Mesenchymal stem cell (in vitro differentiated cells and primary cell): ENCODE data around the gene VPS37B.

Source experiments
- DNase-seq: peaks from one replicate; pipeline ENCODE4 v3.0.0-alpha.2; 2013
- H2AFZ ChIP-seq: one replicate; pipeline ENCODE4 v1.6.1; 2013; ENCODE audit warnings: low read depth, mild to moderate bottlenecking, control low read depth, inconsistent platforms, low read length, moderate library complexity
- H2AK5ac ChIP-seq: 2 replicates; pipeline ENCODE4 v1.6.1; 2013; ENCODE audit warnings: low read length, moderate library complexity, mild to moderate bottlenecking, inconsistent platforms; ENCODE audit not compliant: severe bottlenecking
- H2BK120ac ChIP-seq: one replicate; pipeline ENCODE4 v1.6.1; 2013; ENCODE audit warnings: low read depth, mild to moderate bottlenecking, inconsistent platforms, low read length, moderate library complexity
- H2BK12ac ChIP-seq, 2 experiments: one replicate each; pipeline ENCODE4 v1.6.1; 2013; ENCODE audit warnings: inconsistent platforms in 2 of 2, low read length in 2 of 2, mild to moderate bottlenecking in 2 of 2, moderate library complexity in 2 of 2, control low read depth in 1 of 2
- H2BK15ac ChIP-seq: one replicate; pipeline ENCODE4 v1.6.1; 2013; ENCODE audit warnings: mild to moderate bottlenecking, low read depth, inconsistent platforms; ENCODE audit not compliant: poor library complexity, severe bottlenecking
- H2BK5ac ChIP-seq: 2 replicates; pipeline ENCODE4 v1.6.1; 2013; ENCODE audit warnings: low read depth, mild to moderate bottlenecking, low read length, control low read depth, inconsistent platforms; ENCODE audit not compliant: poor library complexity, severe bottlenecking
- H3K14ac ChIP-seq, 2 experiments: one replicate each; pipeline ENCODE4 v1.6.1; 2013; ENCODE audit warnings: inconsistent platforms in 2 of 2, low read length in 2 of 2, control low read depth in 1 of 2, mild to moderate bottlenecking in 1 of 2, moderate library complexity in 1 of 2
- H3K18ac ChIP-seq, 2 experiments: one replicate each; pipeline ENCODE4 v1.6.1; 2013; ENCODE audit warnings: inconsistent platforms in 2 of 2, low read length in 2 of 2, control low read depth in 1 of 2, low read depth in 1 of 2, mild to moderate bottlenecking in 1 of 2
- H3K23ac ChIP-seq, 2 experiments: one replicate each; pipeline ENCODE4 v1.6.1; 2013; ENCODE audit warnings: inconsistent platforms in 2 of 2, low read length in 2 of 2, mild to moderate bottlenecking in 2 of 2, moderate library complexity in 2 of 2, control low read depth in 1 of 2
- H3K27ac ChIP-seq: 2 replicates; pipeline ENCODE4 v1.5.1; 2013; ENCODE audit warnings: mild to moderate bottlenecking, moderate library complexity, low read length, control low read depth, inconsistent platforms; ENCODE audit not compliant: poor library complexity, severe bottlenecking
- H3K27me3 ChIP-seq, 2 experiments: 2 replicates each; pipeline versions ENCODE4 v1.6.1 to v1.7.0; 2013; ENCODE audit warnings: low read length in 2 of 2, mild to moderate bottlenecking in 2 of 2, moderate library complexity in 2 of 2, control low read depth in 1 of 2, inconsistent platforms in 1 of 2; ENCODE audit not compliant: control insufficient read depth in 1 of 2, insufficient read depth in 1 of 2
- H3K36me3 ChIP-seq, 2 experiments: 2 replicates each; pipeline versions ENCODE4 v1.6.1 to v1.7.0; 2013; ENCODE audit warnings: low read length in 2 of 2, control low read depth in 1 of 2, inconsistent platforms in 1 of 2, low read depth in 1 of 2, mild to moderate bottlenecking in 1 of 2; ENCODE audit not compliant: insufficient read depth in 2 of 2, control insufficient read depth in 1 of 2
- H3K4ac ChIP-seq, 2 experiments: one replicate each; pipeline ENCODE4 v1.6.1; 2013; ENCODE audit warnings: inconsistent platforms in 2 of 2, low read length in 2 of 2, mild to moderate bottlenecking in 2 of 2, moderate library complexity in 2 of 2, control low read depth in 1 of 2, low read depth in 1 of 2
- H3K4me1 ChIP-seq: 2 replicates; pipeline ENCODE4 v1.6.1; 2013; ENCODE audit warnings: low read depth, low read length, control low read depth; ENCODE audit not compliant: control insufficient read depth, insufficient read depth
- H3K4me2 ChIP-seq: 2 replicates; pipeline ENCODE4 v1.6.1; 2013; ENCODE audit warnings: low read length, mild to moderate bottlenecking, inconsistent platforms; ENCODE audit not compliant: poor library complexity, severe bottlenecking
- H3K4me3 ChIP-seq, 2 experiments: 2 replicates each; pipeline versions ENCODE4 v1.5.1 to v1.7.0; 2013; ENCODE audit warnings: low read length in 2 of 2, mild to moderate bottlenecking in 2 of 2, control low read depth in 1 of 2, low read depth in 1 of 2; ENCODE audit not compliant: insufficient read depth in 1 of 2
- H3K79me1 ChIP-seq: replicated peaks from 2 replicates; pipeline ENCODE4 v1.6.1; 2013; ENCODE audit warnings: mild to moderate bottlenecking, control low read depth, low read length, inconsistent platforms; ENCODE audit not compliant: poor library complexity, severe bottlenecking
- H3K9ac ChIP-seq: 2 replicates; pipeline ENCODE4 v1.7.0; 2013; ENCODE audit warnings: mild to moderate bottlenecking, low read length, moderate library complexity
- H3K9me3 ChIP-seq: 2 replicates; pipeline ENCODE4 v1.7.0; 2013; ENCODE audit warnings: mild to moderate bottlenecking, low read length; ENCODE audit not compliant: control insufficient read depth
- H4K8ac ChIP-seq: one replicate; pipeline ENCODE4 v1.6.1; 2013; ENCODE audit warnings: inconsistent platforms, mild to moderate bottlenecking, low read length, moderate library complexity
- H4K91ac ChIP-seq: one replicate; pipeline ENCODE4 v1.6.1; 2013; ENCODE audit warnings: mild to moderate bottlenecking, low read length, inconsistent platforms
- WGBS: methylation state at CpG from one replicate; pipeline ENCODE4 v1.1.7; 2013; ENCODE audit warnings: mixed read lengths; 5-methylcytosine and 5-hydroxymethylcytosine counted together

The VPS37B gene

DNA sequence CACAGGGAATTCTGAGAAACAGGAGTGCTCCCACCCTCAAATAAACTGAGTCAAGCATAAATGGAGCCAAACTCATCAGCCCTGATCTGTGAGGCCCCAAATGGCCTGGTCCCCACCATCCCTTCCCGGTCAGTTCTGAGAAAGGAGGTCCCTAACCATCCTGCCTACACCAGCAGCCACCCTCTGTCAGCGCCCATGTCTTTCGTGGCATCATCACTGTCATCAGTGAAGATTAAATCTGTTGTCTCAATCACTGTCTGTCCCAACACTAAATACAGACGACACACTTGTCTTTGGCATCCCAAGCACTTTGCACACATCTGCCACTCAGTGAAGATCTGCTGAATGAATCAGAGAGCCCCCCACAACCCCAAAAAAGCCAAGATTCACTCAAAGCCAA lies 22.4 kb downstream of the VPS37B start:
- Histone ChIP-seq H3K4me1 (peaks cover 31% of the 10 kb centered on the region), H3K79me1 (peaks cover 11% of the 10 kb centered on the region), H3K4me3 (no peak overlapping the region), H3K23ac (no peak overlapping the region), H2AFZ (no peak overlapping the region), H3K18ac (no peak overlapping the region), H2BK15ac (no peak overlapping the region), H4K91ac (no peak overlapping the region), H3K36me3 (peaks cover 20 to 26% of the 10 kb centered on the region in 2 experiments), H2BK12ac (no peak overlapping the region), H3K4me2 (no peak overlapping the region), H3K9me3 (no peaks in the 10 kb centered on the region), H2BK5ac (no peak overlapping the region), H3K27ac (no peak overlapping the region), H2BK120ac (no peak overlapping the region), H3K9ac (no peak overlapping the region), H3K27me3 (no peaks in the 10 kb centered on the region), H3K4ac (no peak overlapping the region), H3K14ac (no peak overlapping the region), H2AK5ac (peak overlapping the region; percentile 27), H4K8ac (no peak overlapping the region)
- no peak for DNase-seq
- over 99% methylated on average over 3 of the region's 4 CpGs for WGBS

GRCh38 chr12:122872815-122873361 lies 23.0 kb downstream of the VPS37B start:
- Histone ChIP-seq H3K18ac (no peak overlapping the region), H3K27me3 (no peaks in the 10 kb centered on the region), H3K36me3 (peaks cover 27 to 33% of the 10 kb centered on the region in 2 experiments), H2BK12ac (no peak overlapping the region), H3K4me2 (no peak overlapping the region), H3K23ac (no peak overlapping the region), H3K27ac (peak overlapping the region; percentile 41), H3K4me1 (peaks cover 31% of the 10 kb centered on the region), H3K9ac (peak overlapping the region; percentile 87), H2BK5ac (no peak overlapping the region), H3K9me3 (no peaks in the 10 kb centered on the region), H2AK5ac (peak overlapping the region; percentile 81), H3K4me3 (no peak overlapping the region), H4K91ac (peak overlapping the region; percentile 18), H2BK120ac (no peak overlapping the region), H2AFZ (no peak overlapping the region), H4K8ac (no peak overlapping the region), H3K79me1 (peaks cover 17% of the 10 kb centered on the region), H3K14ac (no peak overlapping the region), H2BK15ac (no peak overlapping the region), H3K4ac (peak overlapping the region in 1 of 2 experiments; percentile 12)
- no peak for DNase-seq
- 85% methylated on average over 12 of the region's 12 CpGs for WGBS

GRCh38 chr12:122871851-122872780 lies 23.8 kb downstream of the VPS37B start:
- Histone ChIP-seq H2BK120ac (peak overlapping the region; percentile 71), H3K9me3 (no peaks in the 10 kb centered on the region), H2AK5ac (peak overlapping the region; percentile 80), H2BK5ac (peak overlapping the region; percentile 67), H3K4me1 (peaks cover 26% of the 10 kb centered on the region), H2BK15ac (no peak overlapping the region), H3K4me3 (peak overlapping the region in 1 of 2 experiments; percentile 69), H3K27me3 (no peaks in the 10 kb centered on the region), H3K36me3 (peaks cover 35 to 39% of the 10 kb centered on the region in 2 experiments), H3K79me1 (peaks cover 19% of the 10 kb centered on the region), H3K14ac (peak overlapping the region in 1 of 2 experiments; percentile 88), H3K4ac (peak overlapping the region; percentile 81 to 83), H3K4me2 (peak overlapping the region; percentile 51), H3K23ac (peak overlapping the region in 1 of 2 experiments; percentile 23), H3K18ac (peak overlapping the region; percentile 85 to 92), H2BK12ac (peak overlapping the region in 1 of 2 experiments; percentile 78), H3K27ac (peak overlapping the region; percentile 76), H4K91ac (peak overlapping the region; percentile 66), H3K9ac (peak overlapping the region; percentile 87), H2AFZ (no peak overlapping the region), H4K8ac (peak overlapping the region; percentile 66)
- 40% methylated on average over 23 of the region's 23 CpGs for WGBS
- DNase-seq, result peak; percentile 86
